ENCODE measurements around the gene CALML4.

Gene CALML4
- long read RNA-seq, full-length matches to known transcripts, result 10 of 12 reads
- long read RNA-seq, partial matches to known transcripts, result 1 of 12 reads
- long read RNA-seq, other reads (novel, unspliced or antisense), result 1 of 12 reads

DNA sequence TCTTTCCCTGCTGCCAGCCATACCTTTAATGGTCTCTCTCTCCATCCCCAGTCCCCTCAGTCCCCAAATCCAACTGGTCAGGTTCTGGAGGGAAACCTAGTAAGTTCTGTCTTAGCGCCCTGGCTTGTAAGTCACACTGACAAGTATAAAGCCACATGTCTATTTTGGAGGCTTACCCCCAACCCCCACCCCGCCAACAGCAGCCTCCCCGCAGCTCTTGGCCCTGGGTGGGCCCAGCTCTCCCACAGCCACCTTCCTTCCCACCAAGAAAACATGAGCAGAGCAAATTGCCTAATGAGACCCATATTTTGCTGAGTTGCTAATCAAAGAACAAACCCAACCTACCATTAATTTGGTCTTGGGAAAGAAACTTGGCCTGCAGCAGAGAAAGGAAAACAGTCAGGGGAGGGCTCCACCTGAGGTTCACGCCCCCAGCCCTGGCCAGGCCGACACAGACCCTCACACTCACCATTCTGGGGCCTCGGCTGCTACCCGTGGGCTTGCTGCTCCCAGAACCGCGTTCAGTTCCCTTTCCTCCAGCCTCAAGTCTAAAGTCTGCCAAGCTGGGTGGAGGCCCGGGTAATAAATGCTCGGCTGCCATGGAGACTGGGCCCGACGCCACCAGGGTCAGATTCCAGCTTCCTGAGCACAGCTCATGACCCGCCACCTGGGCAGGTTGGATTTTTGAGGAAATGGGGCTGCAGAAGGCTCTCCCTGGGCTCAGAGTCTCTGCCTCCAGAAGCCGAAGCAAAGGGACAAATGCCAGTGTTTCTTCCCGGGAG is at the start of gene CALML4:
TSS of gene CALML4 (minus strand) at position 557 of the 782 bp plus-strand sequence. CDS start at position 472, 85 bp downstream.
- DNase-seq (ENCODE audit: low read depth in 1 of 2, low spot score in 1 of 2), result peak in 1 of 2 experiments; percentile 53
- peak within 1 kb of the TSS; percentile 37 for H3K4me3 ChIP-seq (replicated peaks; ENCODE audit: insufficient read depth, low read length)

DNA sequence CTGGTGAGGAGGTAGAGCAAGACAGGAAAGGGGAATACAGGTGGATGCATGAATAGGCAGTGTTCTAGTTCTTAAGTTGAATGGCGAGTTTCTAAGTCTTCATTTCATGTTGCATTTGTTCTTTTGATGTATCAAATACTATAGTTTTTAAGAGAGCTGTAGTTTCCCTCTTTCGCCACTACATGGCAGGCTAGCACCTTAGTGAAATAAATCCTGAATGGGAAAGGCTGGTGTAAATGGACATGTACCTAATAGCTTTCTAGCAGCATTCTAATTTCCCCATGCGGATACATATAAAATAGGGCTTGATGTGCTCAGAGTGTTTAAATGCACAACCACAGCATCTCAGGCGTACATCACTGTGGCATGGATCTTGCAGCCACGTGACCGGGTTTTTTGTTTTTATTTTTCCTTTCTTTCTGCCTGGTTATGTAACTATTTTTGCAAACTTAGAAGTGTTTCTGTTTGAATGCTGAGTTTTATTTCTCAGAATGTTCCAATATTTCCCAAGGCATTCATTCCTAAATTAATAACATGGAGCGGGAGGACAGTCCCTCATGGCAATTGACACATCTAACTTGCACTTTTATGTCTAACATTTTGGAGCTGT is 47.9 kb upstream of the CALML4 start:
- Histone ChIP-seq H3K27ac (replicated peaks) (no peak overlapping the region), H3K27me3 (ENCODE audit: insufficient read depth, poor library complexity, severe bottlenecking) (no peaks in the 10 kb centered on the region), H3K4me3 (replicated peaks; ENCODE audit: insufficient read depth, low read length) (no peak overlapping the region)
- peak; percentile 60 to 70 for DNase-seq (ENCODE audit: low read depth in 1 of 2, low spot score in 1 of 2)
- TF ChIP-seq SPI1 (IDR thresholded peaks at IDR 0.05; ENCODE audit: borderline replicate concordance, low read depth) (no peak), CTCF (IDR thresholded peaks at IDR 0.05; ENCODE audit: insufficient read depth, low read length) (peak; percentile 85)

More for the DNA sequence above, at the start of gene CALML4:
- peak within 1 kb of the TSS; percentile 78 for H3K27ac ChIP-seq (replicated peaks)
- TF ChIP-seq GABPA (IDR thresholded peaks at IDR 0.05; ENCODE audit: low read depth) (no peak), SPI1 (IDR thresholded peaks at IDR 0.05; ENCODE audit: borderline replicate concordance, low read depth) (peak; percentile 15; the same call in 1 of the 2 replicates)
- no peaks in the 10 kb centered on the region for H3K27me3 ChIP-seq (ENCODE audit: insufficient read depth, poor library complexity, severe bottlenecking)

GRCh38 chr15:68249058-68249713 is 44.1 kb upstream of the CALML4 start:
- Histone ChIP-seq H3K27me3 (ENCODE audit: insufficient read depth, poor library complexity, severe bottlenecking) (no peaks in the 10 kb centered on the region), H3K4me3 (replicated peaks; ENCODE audit: insufficient read depth, low read length) (no peak overlapping the region), H3K27ac (replicated peaks) (no peak overlapping the region)
- TF ChIP-seq GABPA (IDR thresholded peaks at IDR 0.05; ENCODE audit: low read depth), result no peak
- TF ChIP-seq SPI1 (IDR thresholded peaks at IDR 0.05; ENCODE audit: borderline replicate concordance, low read depth), result peak; percentile 91
- DNase-seq (ENCODE audit: low read depth in 1 of 2, low spot score in 1 of 2), result no peak

DNA sequence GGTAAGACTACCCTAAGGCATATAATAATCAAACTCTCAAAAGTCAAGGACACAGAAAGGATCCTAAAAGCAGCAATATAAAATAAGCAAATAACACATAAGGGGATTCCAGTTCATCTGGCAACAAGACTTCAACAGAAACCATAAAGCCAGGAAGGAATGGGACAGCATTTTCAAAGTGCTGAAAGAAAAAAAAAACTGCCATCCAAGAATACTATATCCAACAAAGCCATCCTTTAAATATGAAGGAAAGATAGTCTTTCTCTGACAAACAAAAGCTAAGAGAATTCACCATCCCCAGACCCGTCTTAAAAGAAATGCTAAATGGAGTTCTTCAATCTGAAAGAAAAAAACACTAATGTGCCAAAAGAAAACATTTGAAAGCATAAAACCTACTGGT is 39.1 kb upstream of the CALML4 start:
- TF ChIP-seq, protein P1, sequence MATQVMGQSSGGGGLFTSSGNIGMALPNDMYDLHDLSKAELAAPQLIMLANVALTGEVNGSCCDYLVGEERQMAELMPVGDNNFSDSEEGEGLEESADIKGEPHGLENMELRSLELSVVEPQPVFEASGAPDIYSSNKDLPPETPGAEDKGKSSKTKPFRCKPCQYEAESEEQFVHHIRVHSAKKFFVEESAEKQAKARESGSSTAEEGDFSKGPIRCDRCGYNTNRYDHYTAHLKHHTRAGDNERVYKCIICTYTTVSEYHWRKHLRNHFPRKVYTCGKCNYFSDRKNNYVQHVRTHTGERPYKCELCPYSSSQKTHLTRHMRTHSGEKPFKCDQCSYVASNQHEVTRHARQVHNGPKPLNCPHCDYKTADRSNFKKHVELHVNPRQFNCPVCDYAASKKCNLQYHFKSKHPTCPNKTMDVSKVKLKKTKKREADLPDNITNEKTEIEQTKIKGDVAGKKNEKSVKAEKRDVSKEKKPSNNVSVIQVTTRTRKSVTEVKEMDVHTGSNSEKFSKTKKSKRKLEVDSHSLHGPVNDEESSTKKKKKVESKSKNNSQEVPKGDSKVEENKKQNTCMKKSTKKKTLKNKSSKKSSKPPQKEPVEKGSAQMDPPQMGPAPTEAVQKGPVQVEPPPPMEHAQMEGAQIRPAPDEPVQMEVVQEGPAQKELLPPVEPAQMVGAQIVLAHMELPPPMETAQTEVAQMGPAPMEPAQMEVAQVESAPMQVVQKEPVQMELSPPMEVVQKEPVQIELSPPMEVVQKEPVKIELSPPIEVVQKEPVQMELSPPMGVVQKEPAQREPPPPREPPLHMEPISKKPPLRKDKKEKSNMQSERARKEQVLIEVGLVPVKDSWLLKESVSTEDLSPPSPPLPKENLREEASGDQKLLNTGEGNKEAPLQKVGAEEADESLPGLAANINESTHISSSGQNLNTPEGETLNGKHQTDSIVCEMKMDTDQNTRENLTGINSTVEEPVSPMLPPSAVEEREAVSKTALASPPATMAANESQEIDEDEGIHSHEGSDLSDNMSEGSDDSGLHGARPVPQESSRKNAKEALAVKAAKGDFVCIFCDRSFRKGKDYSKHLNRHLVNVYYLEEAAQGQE (IDR thresholded peaks at IDR 0.05; ENCODE audit: insufficient replicate concordance, low read depth), result no peak
- no peak for TF ChIP-seq GABPA (IDR thresholded peaks at IDR 0.05; ENCODE audit: low read depth)
- no peak for TF ChIP-seq SPI1 (IDR thresholded peaks at IDR 0.05; ENCODE audit: borderline replicate concordance, low read depth)
- no peak for TF ChIP-seq CTCF (IDR thresholded peaks at IDR 0.05; ENCODE audit: insufficient read depth, low read length)
- no peak for TF ChIP-seq POLR2AphosphoS5 (IDR thresholded peaks at IDR 0.05; ENCODE audit: low read depth)
- no peak for DNase-seq (ENCODE audit: low read depth in 1 of 2, low spot score in 1 of 2)
- Histone ChIP-seq H3K27ac (replicated peaks) (no peak overlapping the region), H3K27me3 (ENCODE audit: insufficient read depth, poor library complexity, severe bottlenecking) (no peaks in the 10 kb centered on the region), H3K4me3 (replicated peaks; ENCODE audit: insufficient read depth, low read length) (no peak overlapping the region)

GRCh38 chr15:68241088-68241935 is 36.2 kb upstream of the CALML4 start:
- Histone ChIP-seq H3K27me3 (ENCODE audit: insufficient read depth, poor library complexity, severe bottlenecking) (no peaks in the 10 kb centered on the region), H3K27ac (replicated peaks) (no peak overlapping the region), H3K4me3 (replicated peaks; ENCODE audit: insufficient read depth, low read length) (no peak overlapping the region)
- no peak for TF ChIP-seq GABPA (IDR thresholded peaks at IDR 0.05; ENCODE audit: low read depth)
- no peak for TF ChIP-seq POLR2AphosphoS5 (IDR thresholded peaks at IDR 0.05; ENCODE audit: low read depth)
- TF ChIP-seq, protein P1 (IDR thresholded peaks at IDR 0.05; ENCODE audit: insufficient replicate concordance, low read depth), result no peak
- no peak for TF ChIP-seq CTCF (IDR thresholded peaks at IDR 0.05; ENCODE audit: insufficient read depth, low read length)
- no peak for TF ChIP-seq SPI1 (IDR thresholded peaks at IDR 0.05; ENCODE audit: borderline replicate concordance, low read depth)
- DNase-seq (ENCODE audit: low read depth in 1 of 2, low spot score in 1 of 2), result no peak

Measured in HL-60 (cell line).